GM12874 (cell line): ENCODE measurements around the gene ANO10.

ENCODE experiments used
- CTCF ChIP-seq: IDR thresholded peaks from 2 replicates; pipeline ENCODE4 v1.5.1; 2011; ENCODE audit warnings: low read depth, mild to moderate bottlenecking, control low read depth, low read length, moderate library complexity; ENCODE audit not compliant: insufficient read depth

The ANO10 gene

GRCh38 chr3:43445820-43446219 lies 176.0 kb downstream of the ANO10 start:
- TF ChIP-seq CTCF = no peak

GRCh38 chr3:43442872-43443395 lies 178.9 kb downstream of the ANO10 start:
- no peak for TF ChIP-seq CTCF

- no peak for TF ChIP-seq CTCF
Observed at GRCh38 chr3:43436507-43437140, 185.2 kb downstream of the ANO10 start.

- TF ChIP-seq CTCF = no peak
Observed at GRCh38 chr3:43435706-43436105, 186.1 kb downstream of the ANO10 start.

GRCh38 chr3:43434431-43434830 lies 187.4 kb downstream of the ANO10 start:
- no peak for TF ChIP-seq CTCF

- no peak for TF ChIP-seq CTCF
Observed at GRCh38 chr3:43432462-43432861, 189.3 kb downstream of the ANO10 start.

- no peak for TF ChIP-seq CTCF
Observed at GRCh38 chr3:43426388-43426787, 195.4 kb downstream of the ANO10 start.
